Neural cell (in vitro differentiated cells): ENCODE measurements around the gene TENT5C.

ENCODE experiments used
- MXI1 ChIP-seq: fragments of 450-650 bp; conservative IDR thresholded peaks from 2 replicates; pipeline ENCODE4 v1.6.1; 2014; ENCODE audit warnings: antibody characterized with exemption, mild to moderate bottlenecking; ENCODE audit not compliant: poor library complexity, severe bottlenecking
- POLR2AphosphoS5 ChIP-seq: IDR thresholded peaks from 2 replicates; pipeline ENCODE4 v1.6.1; 2012
- SMC3 ChIP-seq: fragments of 450-650 bp; conservative IDR thresholded peaks from 2 replicates; pipeline ENCODE4 v1.6.1; 2014; ENCODE audit warnings: antibody characterized with exemption, mild to moderate bottlenecking, moderate library complexity; ENCODE audit not compliant: poor library complexity
- TAF1 ChIP-seq: IDR thresholded peaks from 2 replicates; pipeline ENCODE4 v1.6.1; 2012; ENCODE audit warnings: low read depth
- TF ChIP-seq, protein P1 (sequence below): fragments of 450-650 bp; IDR thresholded peaks from 2 replicates; pipeline ENCODE4 v1.5.1; 2014; ENCODE audit warnings: antibody characterized with exemption, mild to moderate bottlenecking, moderate library complexity; ENCODE audit not compliant: poor library complexity, severe bottlenecking

DNA sequence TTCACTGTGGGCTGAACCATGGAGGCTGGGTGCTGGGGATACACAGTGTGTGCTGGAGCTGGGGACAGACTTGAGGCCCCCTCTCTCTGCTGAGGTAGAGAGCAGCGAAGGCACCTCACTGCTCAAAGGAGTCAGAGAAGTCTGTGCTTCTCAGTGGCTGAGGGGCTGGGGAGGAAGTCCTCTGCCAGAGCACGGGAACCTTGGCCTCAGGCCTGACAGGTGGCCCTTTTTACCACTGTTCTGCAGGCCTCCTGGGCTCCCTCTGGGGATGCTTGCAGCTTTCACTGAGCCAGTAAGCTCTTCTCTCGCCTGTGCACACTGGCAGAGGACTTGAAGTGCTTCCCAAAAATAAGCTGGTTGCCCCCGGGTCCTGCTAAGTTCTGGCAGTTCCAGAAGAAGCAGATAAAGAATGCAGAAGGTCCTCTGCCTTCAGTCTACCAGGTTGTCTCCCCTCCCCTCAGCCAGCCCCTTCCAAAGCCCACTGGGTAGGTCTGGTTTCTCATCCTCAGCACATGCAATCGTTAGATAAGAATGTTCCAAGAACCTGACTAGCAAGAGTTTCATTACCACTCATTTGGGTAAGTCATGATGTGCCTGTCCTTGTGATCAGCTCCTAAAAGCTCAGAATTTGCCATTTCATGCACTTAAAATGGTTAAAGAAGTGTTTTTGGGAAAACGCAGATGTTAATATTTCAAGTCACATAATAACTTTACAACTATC, 53.9 kb downstream of the TENT5C start:
- TF ChIP-seq POLR2AphosphoS5 (no peak), SMC3 (no peak), TAF1 (no peak), MXI1 (no peak)
- TF ChIP-seq, protein P1, sequence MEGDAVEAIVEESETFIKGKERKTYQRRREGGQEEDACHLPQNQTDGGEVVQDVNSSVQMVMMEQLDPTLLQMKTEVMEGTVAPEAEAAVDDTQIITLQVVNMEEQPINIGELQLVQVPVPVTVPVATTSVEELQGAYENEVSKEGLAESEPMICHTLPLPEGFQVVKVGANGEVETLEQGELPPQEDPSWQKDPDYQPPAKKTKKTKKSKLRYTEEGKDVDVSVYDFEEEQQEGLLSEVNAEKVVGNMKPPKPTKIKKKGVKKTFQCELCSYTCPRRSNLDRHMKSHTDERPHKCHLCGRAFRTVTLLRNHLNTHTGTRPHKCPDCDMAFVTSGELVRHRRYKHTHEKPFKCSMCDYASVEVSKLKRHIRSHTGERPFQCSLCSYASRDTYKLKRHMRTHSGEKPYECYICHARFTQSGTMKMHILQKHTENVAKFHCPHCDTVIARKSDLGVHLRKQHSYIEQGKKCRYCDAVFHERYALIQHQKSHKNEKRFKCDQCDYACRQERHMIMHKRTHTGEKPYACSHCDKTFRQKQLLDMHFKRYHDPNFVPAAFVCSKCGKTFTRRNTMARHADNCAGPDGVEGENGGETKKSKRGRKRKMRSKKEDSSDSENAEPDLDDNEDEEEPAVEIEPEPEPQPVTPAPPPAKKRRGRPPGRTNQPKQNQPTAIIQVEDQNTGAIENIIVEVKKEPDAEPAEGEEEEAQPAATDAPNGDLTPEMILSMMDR = no peak
